SK-N-SH (cell line): Measurements from ENCODE around the gene CTBP2. TPM values are rescaled to one million over a fixed set of nuclear protein-coding genes. Genes with fewer than 3 reads are reported as not detected.

Source experiments
- CTCF ChIA-PET: fragments of 300-600, 350-600 bp; formaldehyde crosslinking; extraction: SDS; loops from one replicate; lab custom pipeline; 2021; lab: Yijun Ruan, JAX
- POLR2A ChIA-PET: fragments of 350-600 bp; sonication (Branson Sonifier 250); formaldehyde crosslinking; extraction: SDS; loops from one replicate; lab custom pipeline; 2020; ENCODE audit warnings: antibody characterized with exemption, inconsistent platforms; lab: Yijun Ruan, JAX
- DNase-seq: peaks from one replicate; pipeline ENCODE4 v3.0.0; 2012
- H2AFZ ChIP-seq: fragments of 200-600 bp; sonication (generic); 2 replicates; pipeline ENCODE4 v1.8.1; 2016; ENCODE audit warnings: antibody characterized with exemption, mild to moderate bottlenecking, low read depth
- H3F3A ChIP-seq: fragments of 200-600 bp; sonication (generic); replicated peaks from 2 replicates; pipeline ENCODE3; 2016; ENCODE audit warnings: antibody characterized with exemption, mild to moderate bottlenecking; ENCODE audit not compliant: insufficient read depth
- H3K27ac ChIP-seq, 2 experiments: fragments of 200-500 bp in 1 of 2; fragments of 200-600 bp in 1 of 2; sonication (Bioruptor generic) in 1 of 2; sonication (generic), shearing (Covaris generic) in 1 of 2; 2 replicates each; pipeline versions ENCODE4 v1.5.1 to v1.6.1; 2014 to 2016; ENCODE audit warnings: low read depth in 2 of 2, inconsistent platforms in 1 of 2, low read length in 1 of 2, mild to moderate bottlenecking in 1 of 2, mixed read lengths in 1 of 2
- H3K27me3 ChIP-seq: fragments of 200-600 bp; sonication (generic), shearing (Covaris generic); 2 replicates; pipeline ENCODE4 v1.6.1; 2016; ENCODE audit warnings: mixed run types; ENCODE audit not compliant: insufficient read depth
- H3K36me3 ChIP-seq, 2 experiments: fragments of 200-500 bp in 1 of 2; fragments of 200-600 bp in 1 of 2; sonication (Bioruptor generic) in 1 of 2; sonication (generic) in 1 of 2; replicated peaks in 1 of 2; 2 replicates each; pipeline versions ENCODE3 to v1.5.1; 2014 to 2016; ENCODE audit warnings: low read length in 1 of 2, mild to moderate bottlenecking in 1 of 2; ENCODE audit not compliant: insufficient read depth in 2 of 2, control insufficient read depth in 1 of 2
- H3K4me1 ChIP-seq, 2 experiments: fragments of 200-500 bp in 1 of 2; fragments of 200-600 bp in 1 of 2; sonication (Bioruptor generic) in 1 of 2; sonication (generic), shearing (Covaris generic) in 1 of 2; 2 replicates each; pipeline versions ENCODE4 v1.5.1 to v1.6.1; 2014 to 2016; ENCODE audit warnings: low read depth in 1 of 2, low read length in 1 of 2, mixed run types in 1 of 2; ENCODE audit not compliant: insufficient read depth in 2 of 2, control insufficient read depth in 1 of 2
- H3K4me2 ChIP-seq: fragments of 200-600 bp; sonication (generic), shearing (Covaris generic); 2 replicates; pipeline ENCODE4 v1.6.1; 2017; ENCODE audit warnings: mixed run types
- H3K4me3 ChIP-seq, 2 experiments: fragments of 200-500 bp in 1 of 2; fragments of 200-600 bp in 1 of 2; sonication (Bioruptor generic) in 1 of 2; sonication (generic), shearing (Covaris generic) in 1 of 2; 2 replicates each; pipeline versions ENCODE4 v1.5.1 to v1.8.1; 2014 to 2016; ENCODE audit warnings: low read depth in 2 of 2, inconsistent platforms in 1 of 2, low read length in 1 of 2, mild to moderate bottlenecking in 1 of 2, mixed read lengths in 1 of 2, moderate library complexity in 1 of 2
- H3K79me2 ChIP-seq: fragments of 200-600 bp; sonication (generic); 2 replicates; pipeline ENCODE4 v1.8.1; 2017; ENCODE audit warnings: mild to moderate bottlenecking; ENCODE audit not compliant: insufficient read depth
- H3K9ac ChIP-seq: fragments of 200-600 bp; sonication (generic); 2 replicates; pipeline ENCODE4 v1.6.1; 2017; ENCODE audit warnings: mixed run types
- H3K9me2 ChIP-seq: fragments of 200-600 bp; sonication (generic); 2 replicates; pipeline ENCODE4 v1.6.1; 2017; ENCODE audit warnings: mixed run types
- H3K9me3 ChIP-seq: fragments of 200-600 bp; sonication (generic); 2 replicates; pipeline ENCODE4 v1.6.1; 2017; ENCODE audit warnings: mixed run types, mild to moderate bottlenecking, moderate library complexity
- H4K20me1 ChIP-seq: fragments of 200-600 bp; sonication (generic); 2 replicates; pipeline ENCODE4 v1.6.1; 2017; ENCODE audit warnings: mild to moderate bottlenecking, mixed run types; ENCODE audit not compliant: insufficient read depth
- FOSL2 ChIP-seq: IDR thresholded peaks from 2 replicates; pipeline ENCODE4 v1.4.0; 2012; ENCODE audit warnings: low read depth, mild to moderate bottlenecking, moderate library complexity, borderline replicate concordance
- FOXM1 ChIP-seq: IDR thresholded peaks from 2 replicates; pipeline ENCODE4 v1.4.0; 2012; ENCODE audit warnings: low read depth, mild to moderate bottlenecking
- GABPA ChIP-seq: IDR thresholded peaks from 2 replicates; pipeline ENCODE4 v1.4.0; 2012; ENCODE audit warnings: low read depth, mild to moderate bottlenecking
- GATA2 ChIP-seq: sonication (generic); formaldehyde crosslinking; IDR thresholded peaks from 2 replicates; pipeline ENCODE4 v1.5.0; 2020; ENCODE audit warnings: mild to moderate bottlenecking, missing genetic modification reagents
- IRF3 ChIP-seq: fragments of 150-350 bp; IDR thresholded peaks from 2 replicates; pipeline ENCODE4 v1.6.1; 2016; ENCODE audit warnings: mild to moderate bottlenecking, low read depth, low read length
- JUND ChIP-seq: IDR thresholded peaks from 2 replicates; pipeline ENCODE4 v1.4.0; 2012
- NRF1 ChIP-seq: IDR thresholded peaks from 2 replicates; pipeline ENCODE4 v1.6.1; 2012; ENCODE audit warnings: low read depth, mild to moderate bottlenecking, low read length
- PBX3 ChIP-seq: IDR thresholded peaks from 2 replicates; pipeline ENCODE4; 2012
- RFX5 ChIP-seq: IDR thresholded peaks from 2 replicates; pipeline ENCODE4 v1.6.1; 2012; ENCODE audit warnings: mild to moderate bottlenecking, improper control_type of control experiment, low read length
- RXRA ChIP-seq: IDR thresholded peaks from 2 replicates; pipeline ENCODE4 v1.4.0; 2012; ENCODE audit warnings: low read depth, mild to moderate bottlenecking, borderline replicate concordance
- SMC3 ChIP-seq: IDR thresholded peaks from 2 replicates; pipeline ENCODE4 v1.6.1; 2012; ENCODE audit warnings: low read depth, low read length, improper control_type of control experiment
- YY1 ChIP-seq: IDR thresholded peaks from 2 replicates; pipeline ENCODE4 v1.4.0; 2012; ENCODE audit warnings: low read depth, mild to moderate bottlenecking
- ZBTB33 ChIP-seq: IDR thresholded peaks from 2 replicates; pipeline ENCODE4 v1.4.0; 2012; ENCODE audit warnings: low read depth, borderline replicate concordance
- WGBS: methylation state at CpG from one replicate; pipeline ENCODE4 v1.1.6; 2017; ENCODE audit warnings: low lambda C conversion rate; 5-methylcytosine and 5-hydroxymethylcytosine counted together
- polyA plus RNA-seq, 3 experiments: library from polyadenylated mRNA; depleted of rRNA; stranded (reverse); fragments of >200 nt; gene quantifications; 2 replicates each; pipeline ENCODE4 v1.2.3, GENCODE V29; 2012
- TF ChIP-seq, protein P1 (sequence below): IDR thresholded peaks from 2 replicates; pipeline ENCODE4 v1.6.1; 2012; ENCODE audit warnings: mild to moderate bottlenecking, low read depth, low read length, moderate library complexity

CTBP2 gene
- polyA plus RNA-seq, 1 of the 3 experiments (the other 2 are of a cell fraction), result 69.7 TPM

DNA sequence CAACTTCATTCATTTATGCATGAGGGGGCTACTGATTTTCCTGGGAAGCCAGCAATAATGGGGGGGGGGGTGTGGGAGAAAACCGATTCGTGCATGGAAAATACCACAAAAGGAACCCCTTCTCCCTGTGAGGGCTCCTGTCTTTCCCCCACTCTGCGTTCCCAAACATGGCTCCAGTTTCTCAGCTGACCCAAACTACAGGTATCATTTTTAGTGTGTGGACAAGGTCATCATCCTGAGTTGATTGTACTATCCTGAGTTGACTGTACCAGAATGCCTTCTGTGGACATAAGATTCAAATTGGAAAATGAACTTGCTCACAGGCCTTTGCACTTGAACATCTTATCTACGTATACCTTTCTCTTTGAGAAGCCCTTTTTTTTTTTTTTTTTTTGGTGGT is 168.5 kb downstream of the CTBP2 start:
- CTCF ChIA-PET, result interaction anchor here (0.6 to 7.4 kb wide), 38 partner anchors 8 to 709 kb away, joined by 3 to 88 read pairs (median 5); no protein-coding TSS in a partner anchor
- H3K79me2 ChIP-seq, result peaks cover 12% of the 10 kb centered on the region; the same call in 1 of the 2 replicates
- H3K4me3 ChIP-seq, result no peak overlapping the region
- TF ChIP-seq GATA2 (CRISPR knock-in tag) (no peak), NRF1 (no peak), FOXM1 (no peak), RFX5 (no peak), PBX3 (no peak), GABPA (no peak), FOSL2 (no peak), YY1 (no peak), IRF3 (no peak), ZBTB33 (no peak), JUND (no peak), SMC3 (no peak), RXRA (no peak)
- TF ChIP-seq, protein P1, sequence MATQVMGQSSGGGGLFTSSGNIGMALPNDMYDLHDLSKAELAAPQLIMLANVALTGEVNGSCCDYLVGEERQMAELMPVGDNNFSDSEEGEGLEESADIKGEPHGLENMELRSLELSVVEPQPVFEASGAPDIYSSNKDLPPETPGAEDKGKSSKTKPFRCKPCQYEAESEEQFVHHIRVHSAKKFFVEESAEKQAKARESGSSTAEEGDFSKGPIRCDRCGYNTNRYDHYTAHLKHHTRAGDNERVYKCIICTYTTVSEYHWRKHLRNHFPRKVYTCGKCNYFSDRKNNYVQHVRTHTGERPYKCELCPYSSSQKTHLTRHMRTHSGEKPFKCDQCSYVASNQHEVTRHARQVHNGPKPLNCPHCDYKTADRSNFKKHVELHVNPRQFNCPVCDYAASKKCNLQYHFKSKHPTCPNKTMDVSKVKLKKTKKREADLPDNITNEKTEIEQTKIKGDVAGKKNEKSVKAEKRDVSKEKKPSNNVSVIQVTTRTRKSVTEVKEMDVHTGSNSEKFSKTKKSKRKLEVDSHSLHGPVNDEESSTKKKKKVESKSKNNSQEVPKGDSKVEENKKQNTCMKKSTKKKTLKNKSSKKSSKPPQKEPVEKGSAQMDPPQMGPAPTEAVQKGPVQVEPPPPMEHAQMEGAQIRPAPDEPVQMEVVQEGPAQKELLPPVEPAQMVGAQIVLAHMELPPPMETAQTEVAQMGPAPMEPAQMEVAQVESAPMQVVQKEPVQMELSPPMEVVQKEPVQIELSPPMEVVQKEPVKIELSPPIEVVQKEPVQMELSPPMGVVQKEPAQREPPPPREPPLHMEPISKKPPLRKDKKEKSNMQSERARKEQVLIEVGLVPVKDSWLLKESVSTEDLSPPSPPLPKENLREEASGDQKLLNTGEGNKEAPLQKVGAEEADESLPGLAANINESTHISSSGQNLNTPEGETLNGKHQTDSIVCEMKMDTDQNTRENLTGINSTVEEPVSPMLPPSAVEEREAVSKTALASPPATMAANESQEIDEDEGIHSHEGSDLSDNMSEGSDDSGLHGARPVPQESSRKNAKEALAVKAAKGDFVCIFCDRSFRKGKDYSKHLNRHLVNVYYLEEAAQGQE, result no peak
- TF ChIP-seq, all 33 proteins: peak for 0
- Histone ChIP-seq H3K9ac (no peak overlapping the region), H3K9me3 (no peaks in the 10 kb centered on the region), H3K36me3 (peaks cover 55 to 84% of the 10 kb centered on the region in 2 experiments), H3K4me1 (no peaks in the 10 kb centered on the region; a peak in 1 of 4 replicates), H3K9me2 (no peaks in the 10 kb centered on the region), H4K20me1 (peaks cover 8% of the 10 kb centered on the region; the same call in 1 of the 2 replicates), H3K27me3 (no peaks in the 10 kb centered on the region), H3K27ac (no peak overlapping the region), H2AFZ (no peak overlapping the region), H3F3A (peaks cover 33% of the 10 kb centered on the region), H3K4me2 (no peak overlapping the region)
- POLR2A ChIA-PET, result interaction anchor here (0.9 to 1.4 kb wide), 4 partner anchors 8 to 71 kb away, joined by 3 to 4 read pairs (median 3); no protein-coding TSS in a partner anchor
- 91% methylated on average over 4 of the region's 4 CpGs for WGBS
- DNase-seq, result no peak
